Astrocyte (in vitro differentiated cells and primary cell): Measurements from ENCODE around the gene CREBL2.

Experiments used
- CTCF ChIP-seq: IDR thresholded peaks from 2 replicates; pipeline ENCODE4 v1.5.1; 2011; ENCODE audit warnings: low read depth, mild to moderate bottlenecking, inconsistent platforms, low read length, moderate library complexity; ENCODE audit not compliant: insufficient read depth
- EZH2 ChIP-seq: IDR thresholded peaks from 2 replicates; pipeline ENCODE4 v1.6.1; 2012; ENCODE audit warnings: mild to moderate bottlenecking, low read length, inconsistent platforms; ENCODE audit not compliant: insufficient read depth

- no peak for TF ChIP-seq EZH2
- no peak for TF ChIP-seq CTCF
Observed at GRCh38 chr12:12590961-12591360, 20.7 kb upstream of the CREBL2 start.
